Measurements from ENCODE around the gene CADPS.

CADPS gene

DNA sequence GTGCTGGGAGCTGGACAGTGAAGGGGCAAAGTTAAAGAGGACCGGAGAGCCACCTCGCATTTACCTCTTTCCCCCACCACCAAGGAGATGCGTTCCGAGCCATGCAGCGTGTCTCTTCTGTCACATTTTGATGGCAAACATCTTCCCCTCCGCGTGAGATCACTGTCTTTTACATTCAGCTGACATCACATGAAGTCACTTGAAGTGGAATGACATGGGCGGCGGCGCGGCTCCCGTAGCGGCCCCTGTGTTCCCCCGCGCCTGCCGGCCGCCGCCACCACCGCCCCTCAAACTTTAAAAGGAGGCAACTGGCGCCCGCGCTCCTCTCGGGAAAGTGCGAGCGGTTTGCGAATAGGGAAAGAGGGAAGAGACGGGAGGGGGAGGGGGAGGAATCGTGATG, 502.0 kb downstream of the CADPS start, which contains the start of gene FEZF2:
TSS of gene FEZF2 (minus strand) at position 336 of the 400 bp plus-strand sequence. CDS start 682 bp downstream, outside the sequence.
- no peak for DNase-seq (ENCODE audit: low read depth)

DNA sequence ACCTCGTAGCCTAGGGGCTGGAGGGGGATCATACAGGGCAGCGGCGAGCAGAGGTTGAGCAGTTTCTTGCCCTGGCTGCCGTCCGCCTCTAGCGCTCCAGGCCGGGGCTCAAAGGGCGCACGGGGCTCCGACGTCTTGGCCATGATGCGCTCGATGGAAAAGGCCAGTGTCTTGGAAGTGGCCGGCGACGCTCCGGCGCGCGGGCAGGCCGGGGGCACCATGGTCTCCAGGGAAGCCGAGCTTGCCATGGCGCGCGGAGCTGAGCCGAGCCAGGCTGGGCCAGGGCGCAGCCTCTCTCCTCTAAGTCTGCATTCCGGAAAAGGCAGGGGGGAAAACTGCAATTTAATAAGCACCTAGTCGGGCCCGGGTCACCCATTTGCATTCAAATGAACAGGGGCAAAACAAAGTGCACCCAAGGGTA, 502.6 kb downstream of the CADPS start:
- no peak for DNase-seq (ENCODE audit: low read depth)

DNA sequence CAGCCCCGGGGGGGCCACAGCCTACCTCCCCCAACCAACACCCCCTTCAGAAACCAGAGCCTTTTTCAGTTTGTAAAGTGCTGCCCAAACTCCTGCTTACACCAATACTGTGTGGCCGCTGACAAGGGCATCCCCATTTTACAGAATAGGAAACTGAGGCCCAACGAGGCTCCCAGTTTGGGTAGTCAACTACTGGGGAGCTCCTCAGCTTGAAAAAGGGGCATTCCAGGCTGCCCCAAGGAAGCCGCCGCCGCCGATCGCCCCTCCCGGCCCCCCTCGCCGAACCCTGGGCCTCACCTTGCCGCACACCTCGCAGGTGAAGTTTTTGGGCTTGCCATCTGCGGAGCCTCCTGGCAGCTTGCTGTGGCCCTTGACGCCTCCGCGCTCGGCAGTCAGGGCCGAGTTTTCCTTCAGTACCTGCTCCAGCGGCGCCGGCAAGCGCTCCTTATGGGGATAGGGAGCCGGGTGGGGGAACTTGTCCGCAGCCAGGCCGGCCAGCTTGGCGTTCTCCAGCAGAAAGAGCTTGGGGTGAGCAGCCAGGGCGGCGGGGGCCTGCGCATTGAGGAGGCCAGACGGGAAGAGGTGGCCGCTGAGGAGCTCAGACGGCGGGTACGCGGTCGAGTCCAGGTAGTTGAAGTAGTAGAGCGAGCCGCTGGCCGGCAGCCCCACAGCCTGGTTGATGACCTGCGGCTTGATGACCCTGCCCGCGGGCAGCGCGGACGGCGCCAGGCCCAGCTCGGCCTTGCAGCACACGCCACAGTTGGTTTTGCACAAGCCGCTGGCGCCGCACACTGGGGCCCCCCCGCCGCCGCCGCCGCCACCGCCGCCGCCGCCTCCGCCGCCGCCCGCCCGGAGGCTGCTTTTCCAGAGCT, 503.3 kb downstream of the CADPS start:
- DNase-seq (ENCODE audit: low read depth) = no peak

DNA sequence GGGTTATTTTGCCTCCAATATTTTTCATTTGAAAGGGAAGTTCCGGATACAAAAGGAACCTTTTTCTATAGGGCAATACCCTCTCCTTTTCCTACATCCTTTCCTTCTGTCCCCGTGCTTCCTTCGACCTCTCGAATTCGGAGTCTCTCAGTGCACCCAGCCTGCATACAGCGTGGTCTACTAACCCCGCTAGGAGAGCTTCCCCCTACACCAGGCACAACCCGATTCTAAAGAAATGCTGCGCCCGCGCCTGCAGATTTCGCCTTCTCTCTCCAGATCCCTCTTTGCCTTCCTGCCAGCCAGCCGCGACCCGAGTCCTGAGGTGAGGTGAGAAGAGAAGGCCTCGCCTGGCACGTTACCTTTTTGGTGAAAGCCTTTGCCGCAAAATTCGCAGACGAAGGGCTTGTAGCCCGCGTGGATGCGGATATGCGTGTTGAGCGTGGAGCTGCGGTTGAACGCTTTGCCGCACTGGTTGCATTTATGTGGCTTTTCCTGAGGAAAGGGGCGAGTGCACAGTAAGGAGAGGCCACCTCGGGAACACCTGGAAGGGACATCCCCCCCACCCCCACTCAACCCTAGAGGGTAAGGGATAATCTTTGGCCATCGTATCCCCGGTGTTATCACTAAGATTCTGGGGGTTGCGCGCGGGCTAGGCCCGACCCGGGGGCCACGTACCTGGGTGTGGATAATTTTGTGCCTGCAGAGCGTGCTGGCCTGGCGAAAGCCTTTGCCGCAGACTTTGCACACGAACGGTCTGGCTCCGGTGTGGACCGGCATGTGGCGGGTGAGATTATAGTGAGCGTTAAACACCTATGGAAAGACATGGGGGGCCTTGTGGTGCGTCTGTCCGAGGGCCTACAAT, 504.1 kb downstream of the CADPS start:
- no peak for DNase-seq (ENCODE audit: low read depth)

DNA sequence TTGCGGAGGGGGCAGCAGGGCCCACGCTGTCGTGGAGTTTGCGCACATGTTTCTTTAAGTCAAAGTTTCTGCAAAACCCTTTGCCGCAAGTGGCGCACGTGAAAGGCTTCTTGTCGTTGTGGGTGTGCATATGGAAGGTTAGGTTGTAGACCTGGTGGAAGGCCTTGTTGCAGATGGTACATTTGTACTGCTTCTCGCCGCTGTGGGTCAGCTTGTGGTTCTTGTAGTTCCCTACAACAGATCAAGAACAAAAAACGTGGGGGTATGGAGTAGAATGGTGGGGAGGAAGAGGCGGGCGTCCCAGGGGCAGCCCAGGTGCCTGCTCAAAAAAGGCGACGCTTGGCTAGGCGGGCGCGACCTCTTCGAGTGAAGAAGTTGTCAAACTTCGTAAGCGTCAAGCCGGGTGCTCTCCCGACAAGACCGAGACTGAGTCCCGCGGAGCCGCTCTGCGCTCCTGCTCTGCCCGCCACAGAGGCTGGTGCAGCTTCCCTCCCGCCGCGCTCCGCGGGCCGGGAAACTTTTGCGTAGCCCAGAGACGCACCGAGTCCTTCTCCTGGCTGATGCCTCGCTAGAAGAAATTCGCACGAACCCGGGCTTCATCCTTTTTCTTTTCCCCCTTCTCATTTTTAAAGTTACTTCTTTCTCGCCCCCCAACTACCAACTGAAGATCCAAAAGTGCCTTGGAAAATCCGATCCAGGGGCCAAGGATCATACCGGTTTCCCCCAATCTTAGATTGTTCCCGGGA, 504.9 kb downstream of the CADPS start:
- DNase-seq (ENCODE audit: low read depth) = no peak

DNA sequence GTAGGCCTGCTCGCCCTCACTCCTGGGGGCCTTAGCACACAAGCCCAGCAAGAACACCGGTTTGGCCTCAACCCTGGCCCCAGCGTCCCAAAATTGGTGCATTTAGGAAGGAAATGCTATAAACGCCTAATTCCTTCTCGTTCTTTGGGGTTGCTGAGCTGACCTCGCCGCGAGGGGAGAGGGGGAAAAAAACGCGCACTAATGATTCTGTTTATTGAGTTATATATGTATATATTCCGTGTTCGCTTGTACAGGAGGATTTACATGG, 505.8 kb downstream of the CADPS start:
- DNase-seq (ENCODE audit: low read depth) = no peak

DNA sequence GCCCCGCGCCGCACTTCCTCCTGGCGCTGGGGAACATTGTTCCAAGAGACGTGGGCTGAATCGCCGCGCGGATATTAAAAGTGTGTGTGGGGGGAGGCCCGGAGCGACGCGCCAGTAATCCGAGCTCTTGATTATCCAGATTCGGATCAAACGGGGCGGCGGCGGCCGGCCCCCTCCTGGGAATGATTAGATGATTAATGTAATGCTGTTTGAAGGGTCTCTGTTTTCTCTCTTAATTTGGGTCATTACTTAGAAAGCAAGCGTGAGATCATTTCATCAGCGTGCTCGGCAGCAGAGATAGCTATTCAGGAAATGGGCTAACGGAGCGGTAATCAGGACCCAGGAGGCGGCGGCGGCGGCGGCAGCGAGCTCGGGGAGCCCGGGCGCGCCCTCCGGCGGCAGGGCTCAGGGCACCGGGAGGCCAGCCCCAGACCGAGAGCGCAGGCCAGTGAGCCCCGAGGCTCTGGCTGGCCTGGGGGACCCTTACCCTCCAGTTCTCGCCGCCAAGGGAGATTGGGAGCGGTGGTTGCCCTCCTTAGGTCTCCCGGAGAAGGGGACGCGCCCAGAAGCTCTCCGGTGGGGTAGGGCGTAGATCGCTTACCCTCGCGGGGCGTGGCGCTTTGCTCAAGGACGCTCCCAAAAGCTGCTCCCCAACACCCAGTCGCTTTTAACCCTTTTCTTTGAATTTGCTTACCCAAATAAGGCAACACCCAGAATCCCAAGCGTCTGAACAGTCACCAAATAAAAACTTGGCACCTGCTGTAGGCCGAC, 506.3 kb downstream of the CADPS start:
- DNase-seq (ENCODE audit: low read depth) = no peak

DNA sequence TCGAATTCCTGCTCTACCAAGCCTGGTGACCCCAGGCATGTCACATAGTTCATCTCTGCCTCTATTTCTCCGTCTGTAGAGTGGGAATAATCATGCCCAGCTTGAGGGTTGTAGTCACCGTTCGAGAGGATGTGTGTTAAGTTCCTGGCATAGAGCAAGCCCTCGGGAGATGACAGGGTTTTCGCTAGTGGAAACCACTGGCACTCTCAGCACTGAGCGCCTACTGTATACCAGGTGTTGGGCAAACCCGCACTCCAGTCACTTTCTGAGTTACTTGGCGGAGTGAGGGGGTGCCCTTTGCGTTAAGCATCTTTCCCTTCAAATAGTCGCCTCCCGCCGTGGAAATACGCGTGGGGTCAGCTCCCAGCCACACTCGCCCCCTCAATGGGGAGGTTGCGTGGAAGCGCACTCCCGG, 506.9 kb downstream of the CADPS start:
- no peak for DNase-seq (ENCODE audit: low read depth)

DNA sequence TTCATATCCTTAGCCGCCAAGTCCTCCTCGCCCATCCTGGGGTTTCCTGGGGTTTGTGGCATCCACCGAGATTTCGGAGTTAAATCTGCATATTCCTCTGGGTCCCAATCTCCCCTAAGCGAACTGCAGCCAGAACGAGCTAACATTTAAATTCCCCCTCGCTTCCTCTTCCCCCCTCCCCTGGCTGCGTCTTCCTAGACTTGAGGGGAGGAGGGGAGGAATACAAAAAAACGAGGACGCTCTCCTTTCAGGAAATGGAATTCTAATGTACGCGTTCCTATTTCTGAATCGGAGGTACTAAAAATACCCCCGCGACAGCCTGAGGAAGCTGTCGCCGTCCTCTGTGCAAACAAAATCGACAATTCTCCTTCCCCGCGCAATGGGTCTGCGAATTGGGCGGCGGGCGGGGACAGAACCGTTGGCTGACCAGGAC, 507.4 kb downstream of the CADPS start:
- DNase-seq (ENCODE audit: low read depth) = no peak

DNA sequence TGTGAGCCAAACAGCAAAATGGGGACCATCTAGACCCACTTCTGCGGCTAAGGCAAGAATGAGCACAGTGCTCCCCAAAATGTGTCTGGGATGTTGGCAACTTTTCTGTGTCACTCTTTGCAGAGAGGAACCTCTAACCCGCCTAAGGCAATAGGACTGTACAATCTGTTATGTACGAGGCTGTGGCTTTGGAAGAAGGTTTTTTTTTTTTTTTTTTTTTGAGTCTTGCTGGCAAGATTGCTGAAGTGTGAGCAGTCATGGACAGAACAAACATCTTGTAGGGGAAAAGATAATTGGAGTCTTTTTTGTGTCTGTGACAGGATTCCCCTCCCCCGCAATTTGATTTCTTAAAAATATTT, 509.1 kb downstream of the CADPS start:
- no peak for DNase-seq (ENCODE audit: low read depth)

DNA sequence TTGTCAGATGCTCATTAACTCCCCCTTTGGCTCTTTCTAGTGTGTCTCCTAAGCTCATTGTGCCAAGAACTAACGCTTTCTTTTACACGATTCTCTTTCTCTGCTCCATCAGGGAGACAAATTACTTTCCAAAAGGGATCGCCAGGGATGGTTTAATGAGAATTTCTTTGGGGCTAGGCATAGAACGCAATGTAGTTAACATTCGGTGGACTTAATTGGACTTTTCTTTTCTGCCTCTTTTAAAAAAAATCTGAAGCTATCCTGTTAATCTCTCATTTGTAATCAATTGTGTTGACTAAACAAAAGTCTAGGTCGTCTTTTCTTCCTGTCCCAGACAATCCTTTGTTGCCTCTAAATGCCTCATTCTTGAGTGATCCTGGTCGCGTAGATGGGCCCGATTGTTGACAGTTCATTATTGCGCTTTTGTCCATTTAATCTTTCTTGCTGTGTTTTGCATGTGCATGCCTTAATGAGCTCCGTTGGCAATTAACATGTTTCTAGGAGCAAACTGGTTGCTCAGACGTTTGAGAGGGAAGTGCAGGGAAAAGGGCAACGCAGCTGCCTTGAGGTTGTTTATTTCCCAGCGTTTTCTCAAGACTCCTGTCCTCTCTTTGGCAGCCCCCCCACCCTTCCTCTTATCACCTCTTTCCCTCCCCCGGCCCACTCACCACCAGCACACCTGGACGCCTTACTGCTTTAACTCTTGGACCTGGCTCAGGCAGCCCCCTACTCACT, 509.7 kb downstream of the CADPS start:
- no peak for DNase-seq (ENCODE audit: low read depth)

DNA sequence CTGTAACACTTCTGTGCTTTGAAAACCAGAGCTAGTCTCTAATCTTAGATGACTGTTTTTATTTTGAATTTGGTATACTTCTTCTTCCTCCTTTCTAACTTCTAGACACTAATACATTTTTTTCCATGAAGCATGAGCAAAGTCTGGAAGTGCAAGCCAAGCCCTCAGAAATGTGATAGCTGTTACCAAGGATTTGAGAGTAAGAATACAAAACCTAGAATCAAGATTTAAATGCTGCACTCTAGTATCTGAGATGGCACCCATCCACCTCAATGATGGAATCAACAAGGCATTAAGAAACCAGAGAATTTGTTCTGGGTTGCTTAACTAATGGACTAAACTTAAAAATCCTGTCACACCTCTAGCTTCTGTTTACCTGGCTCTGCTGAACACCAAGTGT, 511.0 kb downstream of the CADPS start:
- no peak for DNase-seq (ENCODE audit: low read depth)

DNA sequence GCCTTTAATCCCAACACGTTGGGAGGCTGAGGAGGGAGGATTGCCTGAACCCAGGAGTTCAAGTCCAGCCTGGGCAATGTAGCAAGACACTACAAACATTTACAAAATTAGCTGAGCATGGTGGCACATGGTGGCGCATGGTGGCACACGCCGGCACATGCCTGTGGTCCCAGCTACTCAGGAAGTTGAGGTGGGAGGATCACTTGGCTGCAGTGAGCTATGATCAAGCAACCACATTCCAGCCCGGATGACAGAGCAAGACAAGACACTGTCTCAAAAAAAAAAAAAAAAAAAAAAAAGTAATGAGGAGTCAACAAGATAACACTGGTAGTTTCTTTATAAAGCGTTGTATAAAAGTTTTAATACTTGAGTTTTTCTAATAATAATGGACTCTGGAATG, 511.9 kb downstream of the CADPS start:
- DNase-seq (ENCODE audit: low read depth) = no peak

DNA sequence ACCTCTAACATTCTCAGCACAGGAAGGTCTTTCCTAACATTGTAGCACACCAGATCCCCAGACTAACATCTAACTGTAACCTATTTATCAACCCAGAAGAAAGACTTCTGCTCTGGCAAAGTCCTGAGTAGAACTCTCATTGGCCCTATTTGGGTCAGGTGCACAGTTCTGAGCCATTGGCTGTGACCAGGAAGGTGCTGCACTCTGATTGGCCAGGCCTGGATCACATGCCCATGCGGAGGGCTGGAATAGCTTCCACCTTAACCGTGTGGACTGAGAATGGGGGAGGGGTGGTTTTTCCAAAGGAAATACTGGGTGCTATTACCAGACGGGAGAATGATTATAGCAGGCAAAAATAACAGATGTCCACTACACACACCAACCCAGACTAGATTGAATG, 513.4 kb downstream of the CADPS start:
- DNase-seq (ENCODE audit: low read depth) = no peak

DNA sequence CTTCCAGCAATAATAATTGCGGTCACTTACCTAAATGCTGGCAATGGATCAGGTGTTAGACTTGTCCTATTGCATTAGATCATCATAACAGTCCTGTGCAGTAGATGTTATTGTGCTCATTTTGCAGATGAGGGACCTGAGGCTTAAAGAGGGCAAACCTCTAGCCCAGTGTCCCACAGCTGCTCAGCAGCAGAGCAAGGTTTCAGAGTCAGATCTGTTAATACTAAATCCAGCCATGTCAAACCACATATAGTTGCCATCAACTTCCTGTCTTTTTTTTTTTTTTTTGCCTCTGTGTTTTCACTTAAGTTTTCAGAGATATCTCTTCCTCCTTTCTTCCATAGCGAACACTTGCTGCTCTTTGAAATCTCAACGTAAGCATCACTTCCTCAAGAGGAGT, 514.0 kb downstream of the CADPS start:
- no peak for DNase-seq (ENCODE audit: low read depth)

DNA sequence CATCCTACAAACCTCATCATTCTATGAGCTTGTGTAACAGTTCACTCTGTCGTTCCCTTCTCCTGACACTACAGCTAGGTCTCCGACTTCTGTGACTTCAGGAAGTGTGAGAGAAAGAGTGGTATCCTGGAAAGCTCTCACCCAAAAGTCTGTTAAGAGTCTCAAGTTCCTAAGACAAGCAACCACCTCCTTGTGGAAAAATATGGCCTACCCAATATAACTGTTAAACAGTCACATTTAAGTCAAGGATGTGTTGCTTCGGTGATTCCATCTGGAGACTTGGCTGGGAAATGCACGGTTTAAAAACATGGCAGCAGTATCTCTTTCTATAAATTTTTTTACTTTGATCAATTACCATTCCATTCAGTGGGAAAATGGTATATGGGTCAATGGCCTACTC, 515.7 kb downstream of the CADPS start:
- DNase-seq (ENCODE audit: low read depth) = no peak

DNA sequence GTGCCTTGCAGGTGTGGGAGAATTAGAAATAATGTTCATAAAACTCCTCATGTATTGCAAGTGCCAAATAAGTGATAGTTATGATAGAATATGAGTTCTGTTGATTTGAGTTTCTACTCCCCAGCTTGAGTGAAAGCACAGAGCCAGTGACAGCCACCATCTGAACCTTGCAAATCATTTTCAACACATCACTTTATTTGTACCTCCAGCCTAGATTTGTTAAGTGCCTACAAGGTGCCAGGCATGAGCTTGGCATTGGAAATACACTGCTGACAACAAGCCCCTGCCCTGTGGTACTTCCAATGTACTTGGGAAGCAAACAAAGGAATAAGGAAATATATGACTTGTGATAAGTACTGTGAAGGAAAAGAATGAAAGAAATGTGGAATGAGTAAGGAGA, 518.9 kb downstream of the CADPS start:
- DNase-seq (ENCODE audit: low read depth) = no peak

DNA sequence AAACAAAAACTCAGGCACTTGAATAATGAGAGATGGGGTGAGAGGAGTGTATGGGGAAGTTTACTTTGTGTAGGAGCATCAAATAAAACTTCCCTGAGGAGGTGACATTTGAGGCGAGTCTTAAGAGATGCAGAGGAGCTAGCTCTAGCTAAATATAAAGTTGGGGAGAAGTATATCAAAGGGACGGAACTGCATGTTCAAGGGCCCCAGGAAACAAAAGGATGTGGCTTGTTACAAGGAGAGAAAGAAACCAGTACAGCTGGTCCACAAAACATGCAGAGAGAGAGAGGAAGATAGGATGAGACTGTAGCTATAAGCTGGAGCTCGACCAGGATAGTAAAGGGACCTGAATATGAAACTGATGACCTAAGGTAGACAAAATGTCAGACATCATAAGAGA, 519.5 kb downstream of the CADPS start:
- no peak for DNase-seq (ENCODE audit: low read depth)

Measured in activated T-helper 9 cell treated with anti-CD3 and anti-CD28 coated beads, Interleukin-2, amount 50 U/mL, for 16 hours (primary cell).